H1 (cell line): Measurements from ENCODE around the gene PDGFD. TPM values are rescaled to one million over a fixed set of nuclear protein-coding genes. Genes with fewer than 3 reads are reported as not detected.

ENCODE experiments used
- CTCF ChIA-PET: fragments of 300-600 bp; sonication (Branson Sonifier 250); formaldehyde crosslinking; loops from one replicate; lab custom pipeline; 2021; ENCODE audit not compliant: partially characterized antibody; lab: Charles Lee
- POLR2A ChIA-PET: fragments of 300-600 bp; sonication (Branson Sonifier 250); formaldehyde crosslinking; loops from one replicate; lab custom pipeline; 2021; ENCODE audit warnings: inconsistent platforms; ENCODE audit not compliant: partially characterized antibody; lab: Charles Lee
- DNase-seq, 2 experiments: peaks; one replicate each; pipeline versions ENCODE4 v3.0.0 to v3.0.0-alpha.2; 2010 to 2022; ENCODE audit warnings: low spot score in 2 of 2, low read depth in 1 of 2, mixed read lengths in 1 of 2
- FAIRE-seq: peaks from 2 replicates; lab custom pipeline; 2011; peaks lifted over from hg19 to GRCh38; lab: Jason Lieb, UNC
- H2AFZ ChIP-seq: 2 replicates; pipeline ENCODE4 v1.8.1; 2012; ENCODE audit warnings: low read length, inconsistent platforms
- H2AK5ac ChIP-seq: 2 replicates; pipeline ENCODE4 v1.6.1; 2013; ENCODE audit warnings: low read depth, low read length
- H2BK120ac ChIP-seq: replicated peaks from 2 replicates; pipeline ENCODE3; 2013; ENCODE audit warnings: low read depth, low read length, inconsistent platforms
- H2BK12ac ChIP-seq: 2 replicates; pipeline ENCODE4 v1.6.1; 2013; ENCODE audit warnings: low read depth, low read length
- H2BK15ac ChIP-seq: 2 replicates; pipeline ENCODE4 v1.6.1; 2013; ENCODE audit warnings: low read length
- H2BK20ac ChIP-seq: 2 replicates; pipeline ENCODE4 v1.6.1; 2013; ENCODE audit warnings: low read length
- H2BK5ac ChIP-seq: 2 replicates; pipeline ENCODE4 v1.6.1; 2013; ENCODE audit warnings: low read depth, low read length
- H3K14ac ChIP-seq: 2 replicates; pipeline ENCODE4 v1.6.1; 2013; ENCODE audit warnings: inconsistent platforms; ENCODE audit not compliant: insufficient read length
- H3K18ac ChIP-seq: 2 replicates; pipeline ENCODE4 v1.6.1; 2013; ENCODE audit warnings: low read length; ENCODE audit errors: extremely low read depth
- H3K23ac ChIP-seq: 2 replicates; pipeline ENCODE4 v1.6.1; 2013; ENCODE audit warnings: inconsistent platforms; ENCODE audit not compliant: insufficient read length
- H3K23me2 ChIP-seq: 2 replicates; pipeline ENCODE4 v1.6.1; 2013; ENCODE audit warnings: low read depth, low read length
- H3K27ac ChIP-seq: 2 replicates; pipeline ENCODE4 v1.6.1; 2011; ENCODE audit warnings: low read depth, low read length, inconsistent platforms
- H3K27me3 ChIP-seq, 4 experiments: replicated peaks in 1 of 4; 1 replicate in 1 of 4; 2 replicates in 3 of 4; pipeline versions ENCODE4 v1.6.1 to v1.8.1; 2011 to 2013; ENCODE audit warnings: low read length in 3 of 4, mild to moderate bottlenecking in 3 of 4, inconsistent platforms in 2 of 4, mixed read lengths in 2 of 4, moderate library complexity in 1 of 4; ENCODE audit not compliant: control insufficient read depth in 3 of 4, insufficient read depth in 3 of 4; ENCODE audit errors: extremely low read depth in 1 of 4
- H3K36me3 ChIP-seq, 4 experiments: 2 replicates each; pipeline versions ENCODE4 v1.6.1 to v1.8.1; 2011 to 2013; ENCODE audit warnings: mild to moderate bottlenecking in 4 of 4, low read length in 3 of 4, moderate library complexity in 2 of 4, control low read depth in 1 of 4, inconsistent platforms in 1 of 4; ENCODE audit not compliant: insufficient read depth in 4 of 4, control insufficient read depth in 2 of 4
- H3K4ac ChIP-seq: replicated peaks from 2 replicates; pipeline ENCODE3; 2013; ENCODE audit warnings: low read length, low read depth, mixed read lengths, inconsistent platforms; ENCODE audit not compliant: insufficient read length
- H3K4me1 ChIP-seq, 4 experiments: replicated peaks in 1 of 4; 1 replicate in 1 of 4; 2 replicates in 3 of 4; pipeline versions ENCODE4 v1.6.1 to v1.8.1; 2011 to 2013; ENCODE audit warnings: low read length in 3 of 4, inconsistent platforms in 2 of 4, mixed read lengths in 1 of 4; ENCODE audit not compliant: insufficient read depth in 4 of 4, control insufficient read depth in 3 of 4
- H3K4me2 ChIP-seq, 2 experiments: 2 replicates each; pipeline versions ENCODE4 v1.6.1 to v1.8.1; 2011 to 2013; ENCODE audit warnings: low read depth in 2 of 2, low read length in 2 of 2, control low read depth in 1 of 2, inconsistent platforms in 1 of 2, mild to moderate bottlenecking in 1 of 2; ENCODE audit not compliant: insufficient read depth in 1 of 2
- H3K4me3 ChIP-seq, 4 experiments: fragments of 200-600, 300-600 bp in 1 of 4; sonication (generic), shearing (Covaris generic), sonication (Bioruptor Twin) in 1 of 4; 2 replicates each; pipeline versions ENCODE4 v1.5.1 to v1.8.1; 2011 to 2016; ENCODE audit warnings: low read length in 4 of 4, low read depth in 3 of 4, control low read depth in 2 of 4, inconsistent platforms in 2 of 4, mild to moderate bottlenecking in 2 of 4, mixed read lengths in 1 of 4, moderate library complexity in 1 of 4; ENCODE audit not compliant: insufficient read depth in 2 of 4; ENCODE audit errors: extremely low read depth in 1 of 4
- H3K56ac ChIP-seq: replicated peaks from 2 replicates; pipeline ENCODE3; 2013; ENCODE audit warnings: low read depth, mild to moderate bottlenecking, mixed read lengths, low read length, inconsistent platforms; ENCODE audit not compliant: insufficient read length
- H3K79me1 ChIP-seq: 2 replicates; pipeline ENCODE4 v1.6.1; 2013; ENCODE audit warnings: low read depth, low read length, control low read depth
- H3K79me2 ChIP-seq, 2 experiments: 2 replicates each; pipeline versions ENCODE4 v1.6.1 to v1.8.1; 2012 to 2013; ENCODE audit warnings: low read length in 2 of 2, mild to moderate bottlenecking in 2 of 2, inconsistent platforms in 1 of 2; ENCODE audit not compliant: insufficient read depth in 2 of 2, control insufficient read depth in 1 of 2
- H3K9ac ChIP-seq, 4 experiments: replicated peaks in 1 of 4; 1 replicate in 1 of 4; 2 replicates in 3 of 4; pipeline versions ENCODE4 v1.6.1 to v1.8.1; 2011 to 2013; ENCODE audit warnings: low read depth in 3 of 4, low read length in 3 of 4, control low read depth in 2 of 4, mild to moderate bottlenecking in 2 of 4, moderate library complexity in 2 of 4, inconsistent platforms in 1 of 4; ENCODE audit errors: extremely low read depth in 1 of 4
- H3K9me3 ChIP-seq, 2 experiments: 2 replicates each; pipeline versions ENCODE4 v1.6.1 to v1.8.1; 2012 to 2013; ENCODE audit warnings: mild to moderate bottlenecking in 2 of 2, moderate library complexity in 2 of 2, control low read depth in 1 of 2, inconsistent platforms in 1 of 2, low read depth in 1 of 2, low read length in 1 of 2, mixed read lengths in 1 of 2; ENCODE audit not compliant: insufficient read depth in 2 of 2
- H4K20me1 ChIP-seq, 2 experiments: replicated peaks in 1 of 2; 2 replicates each; pipeline versions ENCODE3 to v1.8.1; 2011 to 2013; ENCODE audit warnings: inconsistent platforms in 2 of 2, low read length in 2 of 2, mild to moderate bottlenecking in 1 of 2; ENCODE audit not compliant: insufficient read depth in 2 of 2, control insufficient read depth in 1 of 2
- H4K5ac ChIP-seq: 2 replicates; pipeline ENCODE4 v1.6.1; 2013; ENCODE audit warnings: low read length, low read depth, mixed read lengths, inconsistent platforms; ENCODE audit not compliant: insufficient read length
- H4K8ac ChIP-seq: 2 replicates; pipeline ENCODE4 v1.8.0; 2013; ENCODE audit warnings: mild to moderate bottlenecking, moderate library complexity, low read length, inconsistent platforms; ENCODE audit not compliant: insufficient read depth; ENCODE audit errors: extremely low read depth
- H4K91ac ChIP-seq: replicated peaks from 2 replicates; pipeline ENCODE3; 2013; ENCODE audit warnings: low read length, mixed read lengths, inconsistent platforms; ENCODE audit not compliant: insufficient read length
- ASH2L ChIP-seq: fragments of 200-600, 300-600 bp; sonication (generic); IDR thresholded peaks from one replicate; pipeline ENCODE4 v1.7.1; 2017; ENCODE audit warnings: low read length
- BCL11A ChIP-seq, 2 experiments: IDR thresholded peaks; one replicate each; pipeline ENCODE4 v1.6.1; 2011; ENCODE audit warnings: low read depth in 2 of 2, low read length in 2 of 2, mild to moderate bottlenecking in 2 of 2
- EP300 ChIP-seq, 2 experiments: IDR thresholded peaks; 1 replicate in 1 of 2; 2 replicates in 1 of 2; pipeline ENCODE4 v1.6.1; 2011 to 2012; ENCODE audit warnings: low read depth in 2 of 2, low read length in 2 of 2, mild to moderate bottlenecking in 2 of 2, borderline replicate concordance in 1 of 2, inconsistent platforms in 1 of 2, moderate library complexity in 1 of 2
- GABPA ChIP-seq: IDR thresholded peaks from 2 replicates; pipeline ENCODE4 v1.6.1; 2011; ENCODE audit warnings: mild to moderate bottlenecking, low read length, moderate library complexity, borderline replicate concordance; ENCODE audit not compliant: insufficient read depth
- KDM5A ChIP-seq: fragments of 200-600 bp; IDR thresholded peaks from 2 replicates; pipeline ENCODE4 v1.7.1; 2012; ENCODE audit warnings: mild to moderate bottlenecking, low read length, inconsistent platforms, mixed read lengths
- NANOG ChIP-seq: IDR thresholded peaks from 2 replicates; pipeline ENCODE4 v1.6.1; 2011; ENCODE audit warnings: low read length, low read depth, mild to moderate bottlenecking, inconsistent platforms; ENCODE audit not compliant: insufficient read depth, poor library complexity, severe bottlenecking
- SRF ChIP-seq: IDR thresholded peaks from 2 replicates; pipeline ENCODE4 v1.6.1; 2011; ENCODE audit warnings: mild to moderate bottlenecking, low read depth, low read length, moderate library complexity
- polyA plus RNA-seq, 7 experiments: library from polyadenylated mRNA; depleted of rRNA in 3 of 7; stranded (reverse) in 5 of 7; unstranded in 2 of 7; fragments of >200 nt in 5 of 7; fragments of 200-250 nt in 2 of 7; gene quantifications; 1 replicate in 5 of 7; 2 replicates in 1 of 7; 4 replicates in 1 of 7; pipeline versions ENCODE4 v1.2.1 to v1.2.3, GENCODE V29; 2011 to 2013; ENCODE audit warnings: missing spikeins in 2 of 7, mixed read lengths in 2 of 7
- total RNA-seq: library from RNA; stranded (reverse); fragmentation: NEBNext Ultra II Directional; extraction: Animal tissue kit (Norgen Biotek cat#: 25700); gene quantifications from 2 replicates; pipeline ENCODE4 v1.2.1, GENCODE V29; 2021

PDGFD gene
- total and polyA plus RNA-seq, 2 of the 8 experiments (the other 6 are each of a cell fraction or from before 2014, with no cell fraction given): 1.1 to 3.9 TPM

GRCh38 chr11:104175769-104176168 is 11.8 kb upstream of the PDGFD start (continued):
- TF ChIP-seq EP300 (IDR thresholded peaks at IDR 0.05; ENCODE audit: borderline replicate concordance in 1 of 2, low read depth in 2 of 2, low read length in 2 of 2): no peak

- Histone ChIP-seq H3K14ac (no peak overlapping the region), H3K23me2 (no peaks in the 10 kb centered on the region), H2BK15ac (no peak overlapping the region), H2BK20ac (no peak overlapping the region), H3K4me2 (no peak overlapping the region), H3K9me3 (no peaks in the 10 kb centered on the region), H3K36me3 (no peaks in the 10 kb centered on the region), H3K9ac (no peak overlapping the region), H2BK12ac (no peak overlapping the region), H4K8ac (no peak overlapping the region), H3K27me3 (no peaks in the 10 kb centered on the region; a peak in 1 of 7 replicates), H3K4me3 (no peak overlapping the region), H3K27ac (no peak overlapping the region), H3K79me2 (no peaks in the 10 kb centered on the region), H4K91ac (no peak overlapping the region), H3K23ac (no peak overlapping the region), H3K4me1 (peaks cover 0 to 4% (median 3%) of the 10 kb centered on the region in 4 experiments; a peak in 5 of 7 replicates), H3K79me1 (no peaks in the 10 kb centered on the region), H3K56ac (no peak overlapping the region), H2AFZ (no peak overlapping the region), H4K20me1 (no peaks in the 10 kb centered on the region), H2BK120ac (no peak overlapping the region), H4K5ac (no peak overlapping the region), H3K4ac (no peak overlapping the region), H2BK5ac (no peak overlapping the region), H2AK5ac (no peak overlapping the region), H3K18ac (no peak overlapping the region)
- ChIA-PET POLR2A (no interaction called here), CTCF (no interaction called here)
- no peak for DNase-seq
- TF ChIP-seq GABPA: no peak
- TF ChIP-seq SRF: no peak
- no peak for TF ChIP-seq ASH2L
- no peak for TF ChIP-seq NANOG
- no peak for TF ChIP-seq BCL11A (IDR thresholded peaks at IDR 0.05; ENCODE audit: low read depth in 2 of 2, low read length in 2 of 2)
- no peak for TF ChIP-seq KDM5A
- no peak for FAIRE-seq
Observed at GRCh38 chr11:104169091-104169490, 5.1 kb upstream of the PDGFD start.
